ENCODE data around the gene ALOX12.

GRCh38 chr17:7018331-7018964 is 22.6 kb downstream of the ALOX12 start:
- no peak for TF ChIP-seq CTCF (IDR thresholded peaks at IDR 0.05 in 8 of 11, conservative IDR thresholded peaks at IDR 0.05 in 3 of 11)
- TF ChIP-seq POLR2A (IDR thresholded peaks at IDR 0.05) = no peak

Data from spleen (tissue), 7 donors.